HG03066 (cell line): ENCODE results near the gene FAM228B.

ENCODE experiments used
- ATAC-seq: cut with Tn5 transposase; IDR thresholded peaks from one replicate; pipeline ENCODE4 v1.9.1; 2021; ENCODE audit warnings: low read depth; ENCODE audit not compliant: unreplicated experiment

The FAM228B gene

GRCh38 chr2:24200799-24201198, 77.5 kb downstream of the FAM228B start:
- ATAC-seq, result no peak

GRCh38 chr2:24203029-24203786, 79.9 kb downstream of the FAM228B start:
- ATAC-seq, result no peak

GRCh38 chr2:24203787-24204150, 80.5 kb downstream of the FAM228B start:
- ATAC-seq, result no peak

GRCh38 chr2:24204505-24204904, 81.2 kb downstream of the FAM228B start:
- no peak for ATAC-seq

- ATAC-seq, result no peak
These were observed 81.9 kb downstream of the FAM228B start for GRCh38 chr2:24205131-24205530.

GRCh38 chr2:24206242-24206641, 83.0 kb downstream of the FAM228B start:
- ATAC-seq, result no peak

- ATAC-seq, result no peak
These were observed 83.4 kb downstream of the FAM228B start for GRCh38 chr2:24206714-24207113.

GRCh38 chr2:24207359-24207758, 84.1 kb downstream of the FAM228B start:
- no peak for ATAC-seq

- ATAC-seq, result no peak
These were observed 85.2 kb downstream of the FAM228B start for GRCh38 chr2:24208490-24208889.

- ATAC-seq, result no peak
These were observed 86.3 kb downstream of the FAM228B start for GRCh38 chr2:24209389-24210105.

- no peak for ATAC-seq
These were observed 86.8 kb downstream of the FAM228B start for GRCh38 chr2:24210106-24210455.

- no peak for ATAC-seq
These were observed 87.5 kb downstream of the FAM228B start for GRCh38 chr2:24210723-24211122.

- ATAC-seq, result no peak
These were observed 88.1 kb downstream of the FAM228B start for GRCh38 chr2:24211408-24211807.

GRCh38 chr2:24214880-24215279, 91.6 kb downstream of the FAM228B start:
- peak; percentile 98 for ATAC-seq
